Endothelial cell (in vitro differentiated cells): ENCODE data around the gene PRR29. TPM values are rescaled to one million over a fixed set of nuclear protein-coding genes. Genes with fewer than 3 reads are reported as not detected.
A peak's percentile ranks its signal among the peaks of the same experiment; 100 is the strongest.
"Not testable (repeated sequence)": the region's sequence is repeated elsewhere in the genome, so short reads cannot be mapped to it uniquely, and the experiment has no call there.

Experiments used
- DNase-seq: peaks from one replicate; pipeline ENCODE4 v3.0.0; 2021; ENCODE audit warnings: low spot score
- H3K27ac Mint-ChIP-seq: one replicate; pipeline ENCODE4 v1.8.0; 2021; ENCODE audit warnings: mixed read lengths, inconsistent platforms; ENCODE audit not compliant: unreplicated experiment
- H3K27me3 Mint-ChIP-seq: one replicate; pipeline ENCODE4 v1.8.0; 2021; ENCODE audit warnings: mild to moderate bottlenecking, moderate library complexity, mixed read lengths, inconsistent platforms; ENCODE audit not compliant: unreplicated experiment
- H3K36me3 Mint-ChIP-seq: one replicate; pipeline ENCODE4 v1.8.0; 2021; ENCODE audit warnings: mild to moderate bottlenecking, low read depth, mixed read lengths, inconsistent platforms; ENCODE audit not compliant: unreplicated experiment
- H3K4me1 Mint-ChIP-seq: one replicate; pipeline ENCODE4 v1.8.0; 2021; ENCODE audit warnings: mild to moderate bottlenecking, mixed read lengths, inconsistent platforms; ENCODE audit not compliant: unreplicated experiment
- H3K4me3 Mint-ChIP-seq: one replicate; pipeline ENCODE4 v1.8.0; 2021; ENCODE audit warnings: mild to moderate bottlenecking, mixed read lengths, inconsistent platforms; ENCODE audit not compliant: unreplicated experiment
- H3K9me3 Mint-ChIP-seq: one replicate; pipeline ENCODE4 v1.8.0; 2021; ENCODE audit warnings: mixed read lengths, inconsistent platforms; ENCODE audit not compliant: unreplicated experiment
- total RNA-seq: library from RNA; stranded (reverse); fragmentation: NEBNext Ultra II Directional; extraction: Animal tissue kit (Norgen Biotek cat#: 25700); gene quantifications from one replicate; pipeline ENCODE4 v1.2.1, GENCODE V29; 2021; ENCODE audit not compliant: unreplicated experiment
- TF ChIP-seq, protein P1 (sequence below): fragments of 200-600 bp; sonication (generic); IDR thresholded peaks from one replicate; pipeline ENCODE4 v1.5.0; 2021; ENCODE audit warnings: antibody characterized with exemption; ENCODE audit not compliant: unreplicated experiment

The PRR29 gene
- total RNA-seq, 1 donor from 2014 or later: 25.3 TPM

DNA sequence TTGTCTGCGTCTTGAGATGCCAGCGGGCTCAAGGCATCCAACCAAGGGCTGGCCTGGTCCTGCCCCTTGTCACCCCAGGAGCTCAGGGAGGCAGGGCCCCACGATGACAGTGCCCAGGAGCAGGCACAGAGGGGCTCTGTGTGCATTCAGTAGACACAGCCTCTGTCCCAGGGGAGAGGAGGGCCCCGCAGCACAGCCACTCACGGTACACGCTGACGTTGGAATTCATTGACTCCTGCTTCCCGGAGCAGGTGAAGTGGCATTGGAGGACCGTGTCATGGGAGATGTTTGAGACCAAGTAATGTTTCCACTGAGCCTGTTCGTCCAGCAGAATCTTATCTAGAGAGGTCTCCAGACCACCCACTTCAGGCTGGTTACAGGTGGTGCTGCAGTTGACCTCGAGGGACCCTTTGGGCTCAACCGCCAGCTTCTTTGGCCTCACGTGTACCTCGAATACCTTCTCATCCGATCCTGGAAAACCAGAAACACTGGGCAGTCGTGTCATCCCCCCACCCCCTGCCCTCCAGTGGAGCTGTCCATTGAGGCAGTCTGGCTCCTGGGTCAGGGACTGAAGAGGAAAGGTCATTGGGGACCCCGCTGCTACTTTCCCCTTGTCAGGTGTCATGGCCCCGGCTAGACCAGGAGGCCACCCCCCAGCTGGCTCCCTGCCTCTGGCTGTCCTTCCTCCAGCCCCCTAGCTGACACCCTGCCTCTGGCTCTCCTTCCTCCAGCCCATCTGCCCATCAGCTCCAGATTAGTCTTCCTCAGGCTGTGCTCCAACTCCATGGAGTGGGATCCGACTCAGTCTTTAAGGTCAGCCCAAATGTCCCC, 7.0 kb downstream of the PRR29 start:
- peaks cover 11% of the 10 kb centered on the region for H3K27me3 Mint-ChIP-seq
- TF ChIP-seq, protein P1, sequence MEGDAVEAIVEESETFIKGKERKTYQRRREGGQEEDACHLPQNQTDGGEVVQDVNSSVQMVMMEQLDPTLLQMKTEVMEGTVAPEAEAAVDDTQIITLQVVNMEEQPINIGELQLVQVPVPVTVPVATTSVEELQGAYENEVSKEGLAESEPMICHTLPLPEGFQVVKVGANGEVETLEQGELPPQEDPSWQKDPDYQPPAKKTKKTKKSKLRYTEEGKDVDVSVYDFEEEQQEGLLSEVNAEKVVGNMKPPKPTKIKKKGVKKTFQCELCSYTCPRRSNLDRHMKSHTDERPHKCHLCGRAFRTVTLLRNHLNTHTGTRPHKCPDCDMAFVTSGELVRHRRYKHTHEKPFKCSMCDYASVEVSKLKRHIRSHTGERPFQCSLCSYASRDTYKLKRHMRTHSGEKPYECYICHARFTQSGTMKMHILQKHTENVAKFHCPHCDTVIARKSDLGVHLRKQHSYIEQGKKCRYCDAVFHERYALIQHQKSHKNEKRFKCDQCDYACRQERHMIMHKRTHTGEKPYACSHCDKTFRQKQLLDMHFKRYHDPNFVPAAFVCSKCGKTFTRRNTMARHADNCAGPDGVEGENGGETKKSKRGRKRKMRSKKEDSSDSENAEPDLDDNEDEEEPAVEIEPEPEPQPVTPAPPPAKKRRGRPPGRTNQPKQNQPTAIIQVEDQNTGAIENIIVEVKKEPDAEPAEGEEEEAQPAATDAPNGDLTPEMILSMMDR: no peak
- peak overlapping the region; percentile 88 for H3K4me3 Mint-ChIP-seq
- H3K4me1 Mint-ChIP-seq: peaks cover 50% of the 10 kb centered on the region
- DNase-seq: no peak
- H3K9me3 Mint-ChIP-seq: no peaks in the 10 kb centered on the region
- H3K27ac Mint-ChIP-seq: peak overlapping the region; percentile 84
- peaks cover 17% of the 10 kb centered on the region for H3K36me3 Mint-ChIP-seq

DNA sequence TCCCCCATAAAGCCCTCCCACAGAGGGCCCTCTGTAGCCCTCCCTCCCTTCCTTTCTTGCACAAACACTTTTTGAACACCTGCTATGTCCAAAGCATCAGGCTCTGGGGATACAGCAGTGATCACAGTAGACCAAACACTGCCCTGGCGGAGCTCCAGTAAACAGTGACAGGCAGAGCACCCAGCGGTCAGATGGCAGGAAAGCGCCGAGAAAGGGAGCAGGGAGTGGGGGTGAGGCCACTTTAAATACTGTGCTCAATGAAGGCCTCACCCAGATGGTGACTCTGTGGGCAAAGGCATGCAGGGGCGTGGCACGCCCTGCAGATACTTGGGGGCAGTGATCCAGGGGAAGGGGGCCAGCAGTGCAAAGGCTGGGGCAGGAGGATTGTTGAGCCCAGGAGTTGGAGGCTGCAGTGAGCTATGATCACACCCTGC, 7.6 kb downstream of the PRR29 start:
- no peak for DNase-seq

DNA sequence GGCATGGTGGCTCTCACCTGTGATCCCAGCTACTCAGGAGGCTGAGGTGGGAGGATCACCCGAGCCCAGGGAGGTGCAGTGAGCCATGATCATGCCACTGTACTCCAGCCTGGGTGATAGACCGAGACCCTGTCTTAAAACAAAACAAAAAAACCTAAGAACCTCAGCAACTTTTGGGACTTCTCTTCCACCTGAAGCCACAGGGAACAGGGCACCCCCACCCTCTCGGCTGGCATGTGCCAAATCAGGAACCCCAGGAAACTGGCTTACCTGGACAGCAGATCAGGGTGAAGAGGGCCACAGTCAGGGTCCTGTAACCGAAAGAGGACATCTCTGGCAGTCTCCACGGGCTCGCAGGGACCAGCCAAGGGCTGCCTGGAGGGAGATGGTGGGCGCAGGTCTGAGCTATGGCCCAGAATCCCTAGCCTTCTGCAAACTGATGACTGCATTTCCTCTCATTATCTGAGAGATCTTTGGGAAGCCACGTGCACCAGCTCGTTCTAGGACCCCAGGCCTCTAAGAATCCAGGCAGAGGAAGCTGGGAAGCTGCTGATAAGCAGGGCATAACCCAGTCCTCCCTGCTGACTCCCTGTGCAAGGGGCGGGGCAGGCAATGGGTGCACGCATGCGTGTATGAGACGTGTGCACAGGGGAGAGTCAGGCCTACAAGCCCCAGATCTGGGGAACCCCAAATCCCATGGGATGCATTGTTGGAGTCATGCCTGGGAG, 8.4 kb downstream of the PRR29 start:
- no peaks in the 10 kb centered on the region for H3K9me3 Mint-ChIP-seq
- DNase-seq: peak; percentile 62
- H3K27me3 Mint-ChIP-seq: peaks cover 10% of the 10 kb centered on the region
- peaks cover 50% of the 10 kb centered on the region for H3K4me1 Mint-ChIP-seq
- peak overlapping the region; percentile 25 for H3K4me3 Mint-ChIP-seq
- TF ChIP-seq, protein P1: no peak
- H3K36me3 Mint-ChIP-seq: peaks cover 17% of the 10 kb centered on the region
- H3K27ac Mint-ChIP-seq: peak overlapping the region; percentile 75

More for the DNA sequence above, 7.6 kb downstream of the PRR29 start:
- TF ChIP-seq, protein P1: no peak
- Mint-ChIP-seq H3K27me3 (peaks cover 10% of the 10 kb centered on the region), H3K27ac (peak overlapping the region; percentile 84), H3K9me3 (no peaks in the 10 kb centered on the region), H3K36me3 (peaks cover 17% of the 10 kb centered on the region), H3K4me1 (peaks cover 52% of the 10 kb centered on the region), H3K4me3 (peak overlapping the region; percentile 88)

DNA sequence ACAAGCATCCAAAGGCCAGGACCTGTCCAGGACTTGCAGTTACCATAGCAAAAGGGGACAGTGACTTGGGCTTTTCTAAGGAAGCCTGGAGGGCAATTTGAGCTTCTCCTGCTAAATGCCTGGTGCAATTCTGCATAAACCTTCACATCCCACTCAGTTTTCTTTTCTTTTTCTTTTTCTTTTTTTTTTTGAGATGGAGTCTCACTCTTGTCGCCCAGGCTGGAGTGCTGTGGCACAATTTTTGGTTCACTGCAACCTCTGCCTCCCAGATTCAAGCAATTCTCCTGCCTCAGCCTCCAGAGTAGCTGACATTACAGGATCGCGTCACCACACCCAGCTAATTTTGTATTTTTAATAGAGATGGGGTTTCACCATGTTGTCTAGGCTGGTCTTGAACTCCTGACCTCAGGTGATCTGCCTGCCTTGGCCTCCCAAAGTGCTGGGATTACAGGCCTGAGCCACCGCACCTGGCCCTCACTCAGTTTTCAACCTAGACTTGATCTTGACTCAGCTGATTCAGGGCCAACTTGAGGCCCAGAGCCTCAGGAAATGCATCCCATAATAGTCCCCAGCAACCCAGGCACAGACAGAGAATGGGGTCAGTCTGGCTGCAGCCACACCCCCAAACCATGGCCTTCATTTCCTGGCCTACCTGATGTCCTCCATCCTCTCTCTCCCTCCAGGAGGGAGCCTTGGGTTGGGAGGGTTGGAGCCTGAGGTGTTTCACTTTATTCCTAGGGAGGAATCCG, 9.1 kb downstream of the PRR29 start:
- peaks cover 17% of the 10 kb centered on the region for H3K36me3 Mint-ChIP-seq
- H3K27ac Mint-ChIP-seq: peak overlapping the region; percentile 75
- H3K4me3 Mint-ChIP-seq, H3K9me3 Mint-ChIP-seq, DNase-seq, H3K27me3 Mint-ChIP-seq: not testable (repeated sequence)
- peaks cover 50% of the 10 kb centered on the region for H3K4me1 Mint-ChIP-seq

DNA sequence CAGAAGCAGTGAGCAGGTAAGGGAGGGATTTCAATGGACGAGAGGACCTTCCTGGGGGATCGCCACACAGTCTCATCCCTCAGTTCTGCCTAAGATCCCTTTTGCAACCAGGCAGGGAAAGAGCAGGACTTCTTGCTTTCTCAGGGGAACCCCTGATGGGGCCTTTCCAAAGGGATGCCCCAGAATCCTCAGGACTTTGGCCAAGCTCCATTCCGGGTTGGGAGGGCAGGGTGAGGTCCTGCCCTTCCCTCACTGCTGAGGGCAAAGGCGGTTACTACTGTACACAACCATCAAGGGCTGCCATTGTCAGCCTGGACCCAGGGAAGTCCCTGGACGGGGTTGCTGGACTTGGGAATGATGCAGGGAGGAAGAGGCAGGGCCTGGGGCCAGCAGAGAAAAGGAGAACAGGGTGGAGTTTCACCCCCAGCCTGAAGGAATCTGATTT, 9.7 kb downstream of the PRR29 start:
- H3K36me3 Mint-ChIP-seq: peaks cover 17% of the 10 kb centered on the region
- H3K4me3 Mint-ChIP-seq: no peak overlapping the region
- H3K9me3 Mint-ChIP-seq: no peaks in the 10 kb centered on the region
- DNase-seq: no peak
- no peak overlapping the region for H3K27ac Mint-ChIP-seq
- H3K4me1 Mint-ChIP-seq: peaks cover 50% of the 10 kb centered on the region
- H3K27me3 Mint-ChIP-seq: peaks cover 10% of the 10 kb centered on the region
- TF ChIP-seq, protein P1: no peak
